ENCODE measurements around the gene CETP.

DNA sequence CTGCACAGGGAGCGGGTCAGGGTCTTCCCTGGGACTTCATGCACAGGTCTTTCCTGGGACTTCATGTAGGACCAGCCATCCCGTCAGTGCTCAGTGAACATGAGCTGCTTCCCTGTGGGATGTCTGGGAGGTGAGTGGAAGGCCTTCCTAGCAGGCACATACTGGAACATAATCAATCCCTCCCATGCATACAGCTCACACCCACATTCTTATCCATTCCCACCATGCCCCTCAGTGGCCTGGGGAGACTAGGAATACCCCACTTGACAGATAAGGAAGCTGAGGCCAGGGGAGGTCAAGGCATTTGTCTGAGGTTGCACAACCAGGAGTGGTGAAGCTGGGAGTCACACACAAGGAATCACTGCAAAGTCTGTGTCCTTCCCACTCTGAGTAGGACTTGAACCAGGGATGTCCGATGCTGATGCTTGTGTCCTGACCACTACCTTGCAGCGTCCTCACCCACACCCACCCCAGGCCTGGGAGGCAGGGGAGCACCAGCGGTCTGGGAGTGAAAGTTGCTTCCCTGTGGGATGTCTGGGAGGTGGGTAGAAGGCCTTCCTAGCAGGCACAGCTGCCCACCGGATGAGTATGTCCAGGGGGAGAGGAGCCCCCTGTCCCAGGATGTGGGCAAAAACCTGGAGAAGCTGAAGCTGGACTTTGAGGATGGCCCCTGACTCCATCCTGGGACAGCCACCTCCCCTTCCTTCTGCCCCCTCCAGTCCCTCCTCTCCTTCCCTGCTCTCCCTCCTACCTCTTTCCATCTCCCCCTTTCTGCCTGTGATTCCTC is 26.6 kb downstream of the CETP start:
- TF ChIP-seq POLR2A (IDR thresholded peaks at IDR 0.05) (no peak), CTCF (IDR thresholded peaks at IDR 0.05) (no peak), EP300 (IDR thresholded peaks at IDR 0.05) (no peak)
